CD4-positive, alpha-beta T cell treated with Interleukin-15 for 4 hours (primary cell): ENCODE measurements around the gene RHOD.

Experiments used
- DNase-seq: peaks from one replicate; pipeline ENCODE4 v3.0.0-alpha.2; 2020; ENCODE audit warnings: low spot score

Gene RHOD

DNA sequence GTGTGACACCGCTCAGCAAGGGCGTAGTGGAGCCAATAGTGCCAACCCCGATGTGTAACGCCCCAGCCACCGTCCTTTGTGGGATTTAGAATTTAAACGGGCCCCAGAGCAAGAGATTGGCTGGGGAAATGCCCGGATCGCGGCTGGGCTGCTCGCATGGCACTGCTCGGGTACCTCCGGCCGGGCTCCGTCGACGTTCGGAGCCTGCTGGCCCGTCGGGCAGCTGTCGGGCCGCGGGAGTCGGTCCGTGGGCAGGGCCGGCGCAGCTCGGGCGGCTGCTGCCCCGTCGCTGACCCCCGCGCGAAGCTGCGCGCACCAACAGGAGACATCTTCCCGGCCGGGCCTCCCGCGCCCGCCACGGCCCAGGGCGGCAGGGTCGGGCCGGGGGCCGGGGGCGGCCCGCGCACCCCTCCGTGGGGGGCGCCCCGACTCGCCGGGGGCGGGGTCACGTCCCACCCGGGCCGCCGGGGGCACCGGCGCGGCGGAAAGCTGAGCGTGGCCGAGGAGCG lies 61.1 kb downstream of the RHOD start:
- DNase-seq: peak; percentile 31

- peak; percentile 48 for DNase-seq
These were observed 61.6 kb downstream of the RHOD start for GRCh38 chr11:67118181-67118766.

DNA sequence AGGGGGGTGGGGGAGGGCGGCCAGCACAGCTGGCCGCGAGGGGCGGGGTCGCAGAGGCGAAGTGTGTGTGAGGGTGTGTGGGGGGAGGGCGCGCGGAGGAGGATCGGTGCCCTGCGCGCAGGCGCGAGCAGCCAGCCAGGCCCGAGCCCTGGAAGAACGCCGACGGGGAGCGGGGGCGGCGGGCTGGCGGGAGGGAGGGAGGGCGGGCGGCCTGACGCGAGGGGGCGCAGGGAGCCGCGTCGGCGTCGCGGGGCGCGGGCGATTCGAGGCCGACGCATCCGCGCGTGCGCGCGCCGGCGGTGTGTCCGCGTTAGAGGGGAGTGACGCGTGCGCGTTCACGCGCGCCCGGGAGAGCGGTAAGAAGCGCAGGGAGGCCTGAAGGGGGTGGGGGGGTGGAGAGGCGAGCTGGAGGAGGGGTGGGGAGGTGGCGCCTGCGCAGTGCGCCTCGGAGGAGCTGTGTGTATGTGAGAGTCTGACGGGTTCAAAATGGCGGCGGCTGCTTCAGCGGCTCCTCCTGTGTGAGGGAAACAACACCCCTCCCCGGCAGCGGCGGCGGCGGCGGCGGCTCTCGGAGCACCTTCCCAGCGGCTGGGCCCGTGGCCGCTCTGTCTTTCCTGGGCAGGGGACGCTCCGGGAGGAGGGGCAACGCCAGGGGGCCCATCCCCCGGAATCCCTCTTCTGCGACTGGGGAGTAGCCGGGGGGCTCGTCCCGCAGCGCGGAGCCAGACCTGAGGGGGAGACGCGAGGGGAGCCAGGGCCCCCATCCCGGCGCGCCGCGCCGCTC lies 62.3 kb downstream of the RHOD start, which contains the start of gene KDM2A:
TSS of gene KDM2A (plus strand) at position 463 of the 784 bp plus-strand sequence. CDS start 2,054 bp downstream, outside the sequence.
- DNase-seq: peak; percentile 99

DNA sequence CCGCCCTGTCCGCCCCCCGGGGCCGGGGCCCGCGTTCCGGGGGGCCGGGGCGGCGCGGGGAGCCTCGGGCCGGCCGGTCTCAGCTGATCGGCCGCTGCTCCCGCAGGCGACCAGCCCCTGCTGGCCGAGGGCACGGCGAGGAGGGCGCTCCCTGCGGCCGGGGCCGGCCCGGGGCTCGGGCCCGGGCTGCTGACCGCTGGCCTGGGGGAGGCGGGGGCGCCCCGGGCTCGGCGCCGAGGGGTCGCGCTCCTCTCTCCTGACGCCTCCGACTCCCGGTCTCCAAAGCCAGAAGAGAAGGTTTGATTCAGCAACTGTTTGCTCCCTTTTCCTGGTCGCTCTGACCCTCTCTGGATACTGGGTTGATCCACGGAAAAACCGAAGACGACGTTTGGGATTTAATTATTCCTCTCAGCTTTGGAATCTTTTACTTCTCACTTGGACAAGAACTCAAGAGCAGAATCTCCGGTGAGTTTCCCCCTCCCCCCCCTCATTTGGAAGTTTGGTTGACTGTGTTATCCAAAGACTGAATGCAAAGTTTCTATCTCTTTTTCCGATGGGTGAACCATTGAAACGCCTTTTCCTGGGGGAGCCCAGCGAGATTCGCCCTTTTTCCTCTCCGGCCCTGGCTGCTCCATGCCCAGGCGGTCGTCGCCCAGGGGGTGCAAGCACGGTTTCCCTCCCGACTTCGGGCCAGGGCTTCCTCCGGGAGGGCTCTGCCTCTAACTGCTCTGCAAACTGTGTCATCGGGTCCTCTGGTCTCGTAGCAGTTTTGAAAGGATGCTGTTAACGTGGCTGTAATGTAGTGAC lies 63.1 kb downstream of the RHOD start:
- no peak for DNase-seq

GRCh38 chr11:67120456-67120855 lies 63.8 kb downstream of the RHOD start:
- DNase-seq: no peak

GRCh38 chr11:67120881-67121710 lies 64.4 kb downstream of the RHOD start:
- no peak for DNase-seq
